Pons (tissue), 1 donor: ENCODE measurements around the gene RALGAPA2.

Source experiments
- DNase-seq: peaks from one replicate; pipeline ENCODE4 v3.0.0-alpha.2; 2016; ENCODE audit warnings: low spot score

RALGAPA2 gene

DNA sequence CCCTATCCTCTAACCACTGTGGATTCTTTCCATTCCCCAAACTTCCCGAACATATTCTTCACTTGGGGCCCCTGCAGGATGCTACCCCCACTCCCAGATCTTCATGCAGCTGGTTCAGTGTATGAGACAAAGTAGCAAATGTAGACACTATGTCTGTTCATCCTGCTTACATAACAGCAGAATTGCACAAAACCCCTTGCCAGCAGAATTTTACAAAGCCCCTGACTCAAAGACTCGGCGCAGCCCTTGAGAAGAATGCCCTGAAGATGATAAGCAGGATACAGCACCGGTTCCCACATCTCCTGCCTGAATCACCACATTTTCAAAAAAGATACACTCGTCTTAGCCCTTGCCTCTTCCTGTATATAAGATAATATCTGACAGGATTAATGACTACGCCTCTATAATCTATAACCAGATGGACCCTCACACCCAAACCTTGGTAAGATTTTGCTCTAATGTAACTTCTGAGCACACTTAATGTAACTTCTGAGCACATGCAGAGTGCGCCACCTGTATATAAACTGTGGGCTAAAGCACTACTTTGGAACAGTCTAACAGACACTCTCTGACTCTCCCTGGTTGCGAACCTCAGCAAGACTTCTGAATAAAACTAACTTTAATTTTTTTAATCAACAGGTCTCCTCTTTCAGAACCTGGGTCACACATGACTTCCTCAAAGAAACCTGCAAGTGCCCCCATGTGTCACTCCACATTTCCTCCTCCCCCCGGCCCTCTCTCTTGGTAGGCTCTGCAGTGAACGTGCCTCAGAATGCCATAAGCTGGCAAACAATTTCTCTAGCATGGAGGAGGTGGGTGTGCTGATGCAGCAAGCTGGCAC is 28.7 kb downstream of the RALGAPA2 start:
- DNase-seq, result no peak

DNA sequence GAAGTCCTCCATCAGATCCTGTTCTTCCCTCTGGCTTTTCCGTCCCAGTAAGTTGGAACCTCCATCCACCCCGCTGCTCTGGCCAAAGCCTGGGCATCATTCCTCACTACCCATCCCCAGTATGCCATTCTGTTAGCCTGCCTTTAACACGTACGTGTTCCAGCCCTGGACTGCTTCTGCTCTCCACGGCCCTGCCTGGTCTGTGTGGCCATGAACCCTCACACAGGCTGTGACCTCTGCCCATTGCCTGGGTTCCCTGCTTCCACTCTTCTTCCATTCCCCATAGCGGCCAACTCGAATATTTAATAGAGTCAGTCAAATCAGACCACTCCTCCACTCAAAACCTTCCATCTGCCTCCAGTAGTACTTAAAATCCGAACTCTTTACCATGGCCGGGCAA is 29.4 kb downstream of the RALGAPA2 start:
- DNase-seq, result no peak

DNA sequence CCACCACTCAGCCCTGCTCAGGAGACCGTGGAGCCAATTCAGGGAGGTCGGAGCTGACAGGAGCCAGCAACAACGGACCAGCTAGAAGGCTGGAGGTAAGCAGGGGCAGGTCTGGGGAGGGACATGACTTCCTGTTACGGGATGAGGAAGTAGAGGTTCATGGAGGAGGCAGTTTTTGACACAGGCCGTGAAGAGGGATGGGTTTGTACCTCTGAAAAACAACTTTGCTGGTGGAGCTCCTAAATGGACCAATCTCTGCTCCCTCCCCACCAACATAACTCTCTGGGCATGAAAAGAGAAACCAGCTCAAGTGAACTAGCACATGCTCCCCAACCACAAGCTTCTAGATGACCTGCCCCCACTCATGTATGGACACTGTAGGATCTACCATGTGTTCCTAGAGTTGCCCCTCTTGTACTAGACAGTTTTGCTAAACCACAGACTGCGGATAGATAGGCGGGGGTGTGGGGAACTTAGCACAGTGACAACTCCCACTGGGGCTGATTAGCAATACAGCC is 31.4 kb downstream of the RALGAPA2 start:
- no peak for DNase-seq

- DNase-seq, result no peak
Measured at GRCh38 chr20:20679316-20679715, 33.1 kb downstream of the RALGAPA2 start.

DNA sequence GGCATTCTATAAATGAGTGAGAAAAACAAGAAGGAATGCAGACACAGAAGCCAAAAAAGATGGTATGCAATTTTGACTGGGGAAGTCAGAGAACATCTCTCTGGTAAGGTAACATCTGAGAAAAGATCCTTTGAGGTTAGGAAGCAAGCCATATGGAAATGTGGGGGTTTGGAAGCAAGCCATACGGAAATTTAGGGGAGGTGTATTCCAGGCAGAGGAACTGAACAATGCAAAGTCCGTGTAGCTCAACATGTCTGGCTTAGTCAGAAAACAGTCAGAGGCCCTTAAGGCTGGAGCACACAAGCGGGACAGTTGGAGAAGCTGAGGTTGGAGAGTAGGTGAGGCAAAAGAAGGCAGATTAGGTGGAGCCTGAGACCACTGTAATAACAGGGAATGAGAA is 35.3 kb downstream of the RALGAPA2 start:
- DNase-seq, result no peak

GRCh38 chr20:20668639-20669038 is 43.8 kb downstream of the RALGAPA2 start:
- DNase-seq, result peak; percentile 76

DNA sequence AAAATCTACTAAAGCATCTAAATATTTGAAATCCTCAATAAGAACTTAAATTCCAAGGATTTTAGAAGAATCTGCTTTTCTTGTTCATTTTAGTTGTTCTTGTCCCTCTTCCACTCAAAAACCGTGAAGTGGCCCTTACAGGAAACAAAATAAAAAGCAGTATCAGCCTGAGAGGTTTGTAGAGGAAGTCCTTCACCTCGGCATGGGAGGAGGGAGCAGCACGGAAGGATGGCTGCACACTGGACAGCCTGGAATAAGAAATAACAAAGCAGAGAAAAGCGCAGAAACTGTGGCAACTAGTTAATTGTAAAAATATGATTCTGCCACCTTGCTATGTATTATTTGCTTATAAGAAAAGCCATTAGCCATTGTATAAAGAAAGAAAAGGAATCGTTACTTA is 46.1 kb downstream of the RALGAPA2 start:
- no peak for DNase-seq

GRCh38 chr20:20665606-20666332 is 46.7 kb downstream of the RALGAPA2 start:
- DNase-seq, result no peak

- DNase-seq, result peak; percentile 75
Measured at GRCh38 chr20:20664795-20665589, 47.5 kb downstream of the RALGAPA2 start.

GRCh38 chr20:20663841-20664240 is 48.6 kb downstream of the RALGAPA2 start:
- DNase-seq, result no peak

DNA sequence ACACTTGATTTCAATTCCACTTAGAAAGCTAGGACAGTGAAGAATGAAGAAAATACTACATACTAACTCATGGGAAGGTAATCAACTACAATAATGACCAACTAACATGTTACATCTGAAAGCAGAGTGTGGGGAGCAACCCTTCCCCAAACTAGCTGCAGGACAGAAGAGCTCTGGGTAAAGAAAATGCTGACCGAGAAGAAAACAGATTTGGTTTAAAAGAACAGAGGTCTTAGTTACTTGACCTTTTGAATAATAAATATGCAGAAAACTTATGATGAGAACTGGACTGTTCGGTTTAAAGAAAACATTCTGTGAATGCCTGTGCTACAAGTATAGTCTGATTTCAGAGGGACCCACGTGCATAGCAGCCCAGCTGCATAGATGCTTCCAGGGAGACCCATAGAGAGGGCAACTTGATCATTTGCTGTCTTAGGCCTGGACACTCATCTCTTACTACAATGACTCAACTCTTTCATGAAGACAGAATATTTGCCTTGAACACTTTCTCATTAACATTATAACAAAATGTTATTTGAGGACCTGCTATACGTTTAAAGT is 53.5 kb downstream of the RALGAPA2 start:
- peak; percentile 22 for DNase-seq

- DNase-seq, result peak; percentile 36
Measured at GRCh38 chr20:20658123-20658522, 54.3 kb downstream of the RALGAPA2 start.

DNA sequence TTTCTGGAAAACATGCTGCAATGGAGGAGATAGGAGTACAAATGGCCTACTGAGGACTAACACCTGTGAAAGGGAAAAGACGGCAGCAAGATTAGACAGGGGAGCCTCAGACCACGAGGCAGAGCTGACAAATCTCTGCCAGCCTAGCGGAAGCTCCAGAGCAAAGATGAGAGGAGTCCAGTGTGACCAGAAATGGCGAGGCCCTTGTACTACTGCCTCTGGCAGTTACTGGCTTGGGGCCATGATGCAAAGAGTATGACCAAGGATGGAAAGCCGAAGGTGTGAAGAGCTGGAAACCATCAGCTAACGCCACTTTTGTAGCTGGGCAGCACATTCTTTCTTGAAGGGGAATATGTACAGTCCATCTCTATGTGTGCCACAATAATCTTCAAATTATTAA is 55.4 kb downstream of the RALGAPA2 start:
- DNase-seq, result no peak

DNA sequence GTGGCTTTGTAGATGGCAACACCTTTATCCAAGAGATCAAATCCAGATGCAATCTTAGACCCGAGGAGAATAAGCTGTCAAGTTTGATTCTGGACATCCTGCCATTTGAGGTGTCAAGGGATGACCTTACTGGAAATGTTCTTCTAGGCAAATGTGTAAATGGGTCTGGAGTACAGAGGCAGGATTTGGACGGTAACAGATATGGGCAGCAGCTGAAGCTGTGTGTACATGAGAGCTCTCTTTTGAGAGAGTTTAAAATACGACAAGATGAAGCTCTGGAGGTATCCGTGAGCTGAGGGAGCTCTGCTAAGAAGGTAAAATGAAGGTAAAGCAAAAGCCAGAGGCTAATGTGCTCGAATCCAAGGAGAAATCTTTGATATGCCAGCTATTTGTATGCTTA is 56.6 kb downstream of the RALGAPA2 start:
- DNase-seq, result no peak

- DNase-seq, result no peak
Measured at GRCh38 chr20:20649945-20650344, 62.5 kb downstream of the RALGAPA2 start.

DNA sequence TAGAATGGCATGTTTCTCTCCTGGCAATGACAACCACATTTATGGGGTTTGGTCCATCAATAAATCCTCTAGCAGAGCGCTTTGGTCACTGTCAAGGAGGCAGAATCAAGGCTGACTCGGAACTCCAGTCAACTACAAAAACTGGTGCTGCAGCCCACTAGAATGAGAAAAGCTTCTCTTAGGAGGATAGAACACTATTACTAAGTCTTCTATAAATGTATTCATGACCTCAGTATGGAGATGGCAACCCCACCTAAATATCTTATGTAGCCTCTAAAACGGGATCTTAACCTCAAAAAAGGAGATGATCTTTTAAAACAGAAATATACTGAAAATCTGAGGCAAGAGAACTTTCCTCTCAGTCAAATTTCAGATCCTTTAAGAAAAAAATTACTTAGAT is 68.5 kb downstream of the RALGAPA2 start:
- DNase-seq, result no peak

DNA sequence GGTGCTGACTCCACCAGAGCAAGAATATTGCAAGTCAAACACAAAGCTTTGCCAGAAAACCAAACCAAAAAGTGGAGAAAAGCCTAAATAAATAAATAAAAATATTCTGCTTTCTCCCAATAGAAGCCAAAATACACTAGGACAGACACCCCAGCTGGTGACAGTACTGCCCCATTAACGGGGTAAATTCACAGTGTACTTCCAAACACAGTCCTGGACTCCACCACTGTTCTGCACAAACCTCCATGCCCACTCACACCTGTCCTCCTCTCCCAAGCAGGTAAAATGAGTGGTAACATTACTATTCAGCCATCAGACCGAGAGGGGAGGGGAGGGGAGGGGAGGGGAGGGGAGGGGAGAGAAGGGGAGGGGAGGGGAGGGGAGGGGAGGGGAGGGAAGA is 70.7 kb downstream of the RALGAPA2 start:
- no peak for DNase-seq

DNA sequence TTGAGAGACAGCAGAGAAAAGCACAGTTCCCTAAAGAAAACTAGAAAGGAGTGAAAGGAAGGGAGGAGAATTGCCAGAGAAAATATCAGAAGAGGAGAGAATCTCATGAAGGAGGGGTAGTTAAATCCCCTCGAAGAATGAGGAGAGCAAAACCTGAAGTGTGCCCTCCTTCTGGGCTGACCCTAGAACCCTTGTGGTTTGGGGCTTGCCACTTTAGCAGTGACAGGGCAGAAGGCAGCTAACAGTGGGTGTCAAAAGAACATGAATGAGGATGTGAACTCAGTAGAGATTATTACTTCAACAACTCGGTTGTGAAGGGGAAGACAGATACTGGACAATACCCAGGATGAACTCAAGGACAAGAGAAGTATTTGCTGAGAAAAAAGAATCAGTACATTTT is 73.6 kb downstream of the RALGAPA2 start:
- DNase-seq, result no peak

DNA sequence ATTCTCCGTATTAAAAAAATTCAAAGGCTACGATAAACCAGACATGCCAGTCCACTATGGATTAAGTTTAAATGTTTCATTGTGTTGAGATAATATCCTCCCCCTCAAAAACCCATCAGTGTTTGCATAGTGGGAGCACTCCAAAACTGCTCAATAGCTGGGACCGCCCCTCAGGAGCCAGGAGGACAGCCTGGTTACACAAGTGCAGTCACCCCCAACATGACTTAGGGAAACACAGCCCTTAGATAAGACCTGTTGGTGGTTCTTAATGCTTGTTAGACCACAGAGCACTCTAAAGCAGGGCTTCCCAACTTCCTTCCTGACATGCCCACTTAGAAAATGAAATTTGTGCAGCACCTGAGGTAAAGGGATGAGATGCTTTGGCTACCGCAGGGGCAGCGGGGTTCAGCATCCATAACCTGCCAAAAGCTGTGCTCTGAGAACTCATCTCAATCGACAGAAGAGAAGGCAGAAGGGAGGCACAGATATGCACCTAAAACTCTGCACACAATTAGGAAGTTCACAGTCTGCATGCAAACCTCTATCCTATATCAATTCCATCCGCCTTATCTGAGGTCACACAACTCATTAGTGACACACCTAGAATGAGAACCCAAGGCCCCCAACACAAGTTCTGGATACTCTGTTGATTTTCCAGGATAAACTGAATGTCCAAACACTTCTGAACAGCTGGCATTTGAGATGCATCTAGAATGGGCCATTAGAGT is 74.3 kb downstream of the RALGAPA2 start:
- DNase-seq, result no peak

GRCh38 chr20:20635006-20635405 is 77.4 kb downstream of the RALGAPA2 start:
- no peak for DNase-seq

DNA sequence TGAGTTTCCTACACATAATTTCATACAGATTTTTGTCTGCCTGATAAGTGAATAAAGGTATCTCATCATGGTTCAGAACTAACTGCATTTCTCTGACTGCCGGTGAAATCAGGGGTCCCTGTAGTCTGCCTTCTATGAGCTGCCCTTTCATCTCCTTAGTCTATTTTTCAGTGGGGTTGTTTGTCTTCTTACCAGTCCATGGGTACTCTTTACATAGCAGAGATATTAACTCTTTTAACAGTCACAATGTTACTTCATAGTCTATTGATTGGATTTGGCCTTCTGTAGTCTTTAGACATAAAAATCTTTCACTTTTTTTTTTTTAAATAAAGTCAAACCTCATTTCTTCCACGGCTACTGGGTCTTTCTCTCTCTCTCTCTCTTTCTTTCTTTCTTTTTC is 79.8 kb downstream of the RALGAPA2 start:
- no peak for DNase-seq
